ENCODE results near the gene FBXO7. TPM values are rescaled to one million over a fixed set of nuclear protein-coding genes. Genes with fewer than 3 reads are reported as not detected.

FBXO7 gene
- total and polyA plus RNA-seq, 9 of the 15 experiments (the other 6 are each of a cell fraction or from before 2014, with no cell fraction given) = 34.0 to 162 (median 85.2) TPM

- TF ChIP-seq ELK3 (CRISPR knock-in tag; IDR thresholded peaks at IDR 0.05) = no peak
Observed at GRCh38 chr22:32533265-32534111, 58.9 kb downstream of the FBXO7 start (continued).

GRCh38 chr22:32534252-32535235 lies 59.9 kb downstream of the FBXO7 start:
- ATAC-seq (no peak), DNase-seq (ENCODE audit: extremely low read depth in 1 of 4, low spot score in 3 of 4) (no peak), FAIRE-seq (no peak)
- POLR2A ChIA-PET = interaction anchor here (0.8 kb wide), 1 partner anchor 481 kb away, joined by 3 read pairs; no protein-coding TSS in a partner anchor
- Histone ChIP-seq H2AFZ (ENCODE audit: low read depth, low read length) (no peak overlapping the region), H3K36me3 (ENCODE audit: control insufficient read depth, insufficient read depth, low read length) (no peaks in the 10 kb centered on the region), H3K4me3 (no peak overlapping the region), H3K9ac (ENCODE audit: insufficient read depth in 1 of 2, low read depth in 2 of 2, low read length in 2 of 2) (no peak overlapping the region), H3K4me1 (replicated peaks in 1 of 2; ENCODE audit: control insufficient read depth in 2 of 2, insufficient read depth in 2 of 2, low read length in 2 of 2) (peaks cover 18 to 22% of the 10 kb centered on the region in 2 experiments), H3K27me3 (ENCODE audit: control insufficient read depth in 2 of 2, insufficient read depth in 2 of 2, low read length in 2 of 2) (no peaks in the 10 kb centered on the region), H3K79me2 (ENCODE audit: control insufficient read depth, insufficient read depth, low read length) (no peaks in the 10 kb centered on the region), H3K9me3 (replicated peaks; ENCODE audit: control insufficient read depth, insufficient read depth, low read depth, low read length) (no peaks in the 10 kb centered on the region), H4K20me1 (replicated peaks; ENCODE audit: control insufficient read depth, insufficient read depth, low read length) (no peaks in the 10 kb centered on the region), H3K4me2 (ENCODE audit: insufficient read depth, low read length) (no peak overlapping the region), H3K9me1 (ENCODE audit: control insufficient read depth, insufficient read depth, low read length) (no peaks in the 10 kb centered on the region), H3K27ac (ENCODE audit: extremely low read depth, low read depth, low read length) (no peak overlapping the region)
- intact Hi-C loops (cut with micrococcal nuclease) = loop anchor here (5.0 kb wide), 1 partner anchor 128 kb away; no protein-coding TSS in a partner anchor
- BruUV-seq (replicated peaks) = no TSS peak
- CTCF ChIA-PET (ENCODE audit: low intra/inter-chr PET ratio) = no interaction called here
- in situ Hi-C loops (cut with MboI) = loop anchor here (25.0 kb wide), 1 partner anchor 678 kb away; no protein-coding TSS in a partner anchor
- 41% methylated on average over 11 of the region's 15 CpGs for WGBS (ENCODE audit: insufficient coverage, low coverage, missing lambda C conversion rate)
- no peak for TF ChIP-seq HES1 (IDR thresholded peaks at IDR 0.05; ENCODE audit: low read depth)
- TF ChIP-seq MCM2 (IDR thresholded peaks at IDR 0.05; ENCODE audit: low read depth) = no peak
- no peak for TF ChIP-seq ERF (CRISPR knock-in tag; IDR thresholded peaks at IDR 0.05)
- TF ChIP-seq ELK3 (CRISPR knock-in tag; IDR thresholded peaks at IDR 0.05) = no peak
- no peak for TF ChIP-seq BRF2 (IDR thresholded peaks at IDR 0.05; ENCODE audit: borderline replicate concordance, insufficient read depth, insufficient read length)
- no peak for TF ChIP-seq POLR2H (tag; IDR thresholded peaks at IDR 0.05; ENCODE audit: low read depth)
- TF ChIP-seq ZNF134 (CRISPR knock-in tag; conservative IDR thresholded peaks at IDR 0.05) = no peak
- TF ChIP-seq ILF3 (IDR thresholded peaks at IDR 0.05; ENCODE audit: borderline replicate concordance) = no peak
- no peak for TF ChIP-seq ARID3A (IDR thresholded peaks at IDR 0.05; ENCODE audit: borderline replicate concordance, low read depth, low read length)
- TF ChIP-seq TAL1 (IDR thresholded peaks at IDR 0.05) = no peak
- no peak for TF ChIP-seq POLR2B (IDR thresholded peaks at IDR 0.05; ENCODE audit: low read depth, partially characterized antibody)
